Nephron (organoid): Measurements from ENCODE around the gene CSNK1G3.

Source experiments
- H3K27ac Mint-ChIP-seq, 3 experiments: 2 replicates each; pipeline ENCODE4 v1.8.0; 2020; ENCODE audit warnings: mixed read lengths in 3 of 3, mild to moderate bottlenecking in 2 of 3, moderate library complexity in 1 of 3
- H3K27me3 Mint-ChIP-seq: 2 replicates; pipeline ENCODE4 v1.8.0; 2021; ENCODE audit warnings: low read depth, mild to moderate bottlenecking, moderate library complexity, mixed read lengths
- H3K36me3 Mint-ChIP-seq: 2 replicates; pipeline ENCODE4 v1.8.0; 2020; ENCODE audit warnings: low read depth, mixed read lengths
- H3K4me1 Mint-ChIP-seq: 2 replicates; pipeline ENCODE4 v1.8.0; 2020; ENCODE audit warnings: mixed read lengths
- H3K4me3 Mint-ChIP-seq, 3 experiments: 2 replicates each; pipeline ENCODE4 v1.8.0; 2020; ENCODE audit warnings: mild to moderate bottlenecking in 3 of 3, mixed read lengths in 3 of 3, moderate library complexity in 2 of 3
- H3K9me3 Mint-ChIP-seq: 2 replicates; pipeline ENCODE4 v1.8.0; 2020; ENCODE audit warnings: mixed read lengths
- TF ChIP-seq, protein P1 (sequence below), 3 experiments: fragments of 200-600 bp; sonication (generic); IDR thresholded peaks; one replicate each; pipeline ENCODE4 v1.5.0; 2021; ENCODE audit warnings: antibody characterized with exemption in 3 of 3; ENCODE audit not compliant: unreplicated experiment in 3 of 3

The CSNK1G3 gene

DNA sequence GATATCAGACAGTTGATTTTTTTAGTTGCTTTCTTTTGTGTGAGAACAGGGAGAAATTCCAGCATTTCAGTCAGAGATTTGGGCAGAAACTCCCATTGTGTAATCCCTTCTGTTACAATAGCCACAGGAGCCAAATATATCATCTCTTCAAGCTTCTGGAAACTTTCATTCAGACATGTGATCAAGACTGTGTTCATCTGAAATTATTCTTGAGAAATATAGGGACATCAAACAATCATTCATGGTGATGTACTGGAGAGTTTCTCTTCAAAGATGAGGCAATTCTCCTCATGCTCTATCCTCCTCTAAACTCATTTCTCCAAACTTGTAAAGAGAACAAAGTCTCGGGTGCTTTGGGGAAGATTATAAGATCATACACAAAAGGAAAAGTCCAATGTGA is 35.2 kb upstream of the CSNK1G3 start:
- TF ChIP-seq, protein P1, sequence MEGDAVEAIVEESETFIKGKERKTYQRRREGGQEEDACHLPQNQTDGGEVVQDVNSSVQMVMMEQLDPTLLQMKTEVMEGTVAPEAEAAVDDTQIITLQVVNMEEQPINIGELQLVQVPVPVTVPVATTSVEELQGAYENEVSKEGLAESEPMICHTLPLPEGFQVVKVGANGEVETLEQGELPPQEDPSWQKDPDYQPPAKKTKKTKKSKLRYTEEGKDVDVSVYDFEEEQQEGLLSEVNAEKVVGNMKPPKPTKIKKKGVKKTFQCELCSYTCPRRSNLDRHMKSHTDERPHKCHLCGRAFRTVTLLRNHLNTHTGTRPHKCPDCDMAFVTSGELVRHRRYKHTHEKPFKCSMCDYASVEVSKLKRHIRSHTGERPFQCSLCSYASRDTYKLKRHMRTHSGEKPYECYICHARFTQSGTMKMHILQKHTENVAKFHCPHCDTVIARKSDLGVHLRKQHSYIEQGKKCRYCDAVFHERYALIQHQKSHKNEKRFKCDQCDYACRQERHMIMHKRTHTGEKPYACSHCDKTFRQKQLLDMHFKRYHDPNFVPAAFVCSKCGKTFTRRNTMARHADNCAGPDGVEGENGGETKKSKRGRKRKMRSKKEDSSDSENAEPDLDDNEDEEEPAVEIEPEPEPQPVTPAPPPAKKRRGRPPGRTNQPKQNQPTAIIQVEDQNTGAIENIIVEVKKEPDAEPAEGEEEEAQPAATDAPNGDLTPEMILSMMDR (IDR thresholded peaks at IDR 0.05; ENCODE audit: unreplicated experiment in 3 of 3) = no peak
- H3K4me3 Mint-ChIP-seq = no peak overlapping the region
- H3K9me3 Mint-ChIP-seq = no peaks in the 10 kb centered on the region
- no peaks in the 10 kb centered on the region for H3K4me1 Mint-ChIP-seq
- no peak overlapping the region for H3K27ac Mint-ChIP-seq
- no peaks in the 10 kb centered on the region for H3K27me3 Mint-ChIP-seq
- H3K36me3 Mint-ChIP-seq = no peaks in the 10 kb centered on the region

- Mint-ChIP-seq H3K9me3 (no peaks in the 10 kb centered on the region), H3K4me1 (no peaks in the 10 kb centered on the region), H3K27me3 (no peaks in the 10 kb centered on the region), H3K27ac (no peak overlapping the region), H3K4me3 (no peak overlapping the region), H3K36me3 (no peaks in the 10 kb centered on the region)
- TF ChIP-seq, protein P1 (IDR thresholded peaks at IDR 0.05; ENCODE audit: unreplicated experiment in 3 of 3) = no peak
Measured at GRCh38 chr5:123478546-123478945, 33.4 kb upstream of the CSNK1G3 start.

GRCh38 chr5:123482258-123482657 is 29.7 kb upstream of the CSNK1G3 start:
- Mint-ChIP-seq H3K4me1 (peaks cover 10% of the 10 kb centered on the region), H3K4me3 (no peak overlapping the region), H3K36me3 (no peaks in the 10 kb centered on the region), H3K27ac (no peak overlapping the region), H3K27me3 (no peaks in the 10 kb centered on the region), H3K9me3 (no peaks in the 10 kb centered on the region)
- TF ChIP-seq, protein P1 (IDR thresholded peaks at IDR 0.05; ENCODE audit: unreplicated experiment in 3 of 3) = no peak

GRCh38 chr5:123483446-123484077 is 28.4 kb upstream of the CSNK1G3 start:
- TF ChIP-seq, protein P1 (IDR thresholded peaks at IDR 0.05; ENCODE audit: unreplicated experiment in 3 of 3) = no peak
- H3K4me1 Mint-ChIP-seq = peaks cover 17% of the 10 kb centered on the region
- no peak overlapping the region for H3K4me3 Mint-ChIP-seq
- H3K27ac Mint-ChIP-seq = no peak overlapping the region
- H3K9me3 Mint-ChIP-seq = no peaks in the 10 kb centered on the region
- no peaks in the 10 kb centered on the region for H3K36me3 Mint-ChIP-seq
- no peaks in the 10 kb centered on the region for H3K27me3 Mint-ChIP-seq

DNA sequence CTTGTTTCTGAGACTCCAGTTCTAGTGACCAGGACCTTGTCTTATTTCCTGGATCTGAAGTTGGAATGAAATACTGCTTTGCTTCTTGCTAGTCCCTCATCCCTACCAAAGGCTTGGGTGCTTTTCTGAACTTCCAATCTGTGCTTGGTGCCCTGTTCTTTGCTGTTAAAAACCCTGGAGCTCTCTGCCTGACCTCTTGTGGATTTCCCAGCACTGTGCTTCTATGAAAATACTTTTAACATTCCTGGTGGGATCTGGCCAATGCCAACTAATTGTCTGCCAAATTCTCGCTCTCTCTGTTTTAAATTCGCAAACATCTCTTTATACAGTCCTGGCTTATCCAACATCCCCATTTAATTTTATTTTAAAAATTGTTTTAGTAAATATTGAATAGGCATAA is 26.7 kb upstream of the CSNK1G3 start:
- H3K4me3 Mint-ChIP-seq = no peak overlapping the region
- H3K27me3 Mint-ChIP-seq = no peaks in the 10 kb centered on the region
- no peaks in the 10 kb centered on the region for H3K9me3 Mint-ChIP-seq
- H3K36me3 Mint-ChIP-seq = no peaks in the 10 kb centered on the region
- TF ChIP-seq, protein P1 (IDR thresholded peaks at IDR 0.05; ENCODE audit: unreplicated experiment in 3 of 3) = no peak
- no peak overlapping the region for H3K27ac Mint-ChIP-seq
- peaks cover 17% of the 10 kb centered on the region for H3K4me1 Mint-ChIP-seq

DNA sequence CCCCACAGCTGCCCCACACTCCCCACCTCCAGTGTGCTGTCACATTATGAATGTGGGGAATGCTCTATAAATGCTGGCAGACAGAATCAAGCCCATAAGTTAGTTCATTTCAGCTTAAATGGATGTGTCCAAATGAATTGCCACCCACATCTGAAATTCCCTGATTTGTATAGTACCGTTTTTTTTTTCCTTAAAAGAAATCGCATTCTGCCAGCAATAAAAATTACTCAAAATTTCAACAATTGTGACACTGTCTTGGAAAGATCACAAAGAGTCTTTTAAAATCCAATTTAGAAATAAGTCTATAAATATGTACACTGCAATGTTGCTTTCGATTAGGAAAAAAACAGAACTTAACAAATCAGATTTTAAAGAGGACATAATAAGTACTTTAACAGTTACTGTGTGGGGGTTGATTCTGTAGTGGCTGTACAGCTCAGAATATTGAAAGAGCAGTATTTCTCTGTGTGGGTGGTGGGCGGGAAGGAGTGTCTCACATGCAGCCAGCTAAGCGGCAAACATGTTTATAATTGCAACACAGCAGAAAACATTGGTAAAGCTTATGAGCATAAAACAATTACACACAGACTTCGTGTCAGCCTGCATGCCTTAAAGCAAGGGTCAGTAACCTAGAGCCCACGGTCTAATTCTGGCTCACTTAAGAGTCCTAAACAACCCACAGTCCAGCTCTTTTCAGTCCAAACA is 24.9 kb upstream of the CSNK1G3 start:
- Mint-ChIP-seq H3K9me3 (no peaks in the 10 kb centered on the region), H3K36me3 (no peaks in the 10 kb centered on the region), H3K27ac (peak overlapping the region; percentile 7 to 56 (median 45)), H3K27me3 (no peaks in the 10 kb centered on the region), H3K4me1 (peaks cover 17% of the 10 kb centered on the region), H3K4me3 (peak overlapping the region in 2 of 3 experiments; percentile 6 to 22)
- TF ChIP-seq, protein P1 (IDR thresholded peaks at IDR 0.05; ENCODE audit: unreplicated experiment in 3 of 3) = no peak
